A673 (cell line): Measurements from ENCODE around the gene SLC3A2.

Source experiments
- EZH2 ChIP-seq: fragments of 200-600 bp; sonication (generic); IDR thresholded peaks from 2 replicates; pipeline ENCODE4 v1.6.1; 2017; ENCODE audit warnings: borderline replicate concordance, low read depth, mild to moderate bottlenecking, mixed read lengths, antibody characterized with exemption, low read length; ENCODE audit not compliant: poor library complexity, severe bottlenecking
- TF ChIP-seq, protein P1 (sequence below): fragments of 300-800, 200-600 bp; sonication (generic); conservative IDR thresholded peaks from 2 replicates; pipeline ENCODE4 v1.5.1; 2017; ENCODE audit warnings: low read depth, mild to moderate bottlenecking, antibody characterized with exemption, low read length, moderate library complexity, mixed read lengths

DNA sequence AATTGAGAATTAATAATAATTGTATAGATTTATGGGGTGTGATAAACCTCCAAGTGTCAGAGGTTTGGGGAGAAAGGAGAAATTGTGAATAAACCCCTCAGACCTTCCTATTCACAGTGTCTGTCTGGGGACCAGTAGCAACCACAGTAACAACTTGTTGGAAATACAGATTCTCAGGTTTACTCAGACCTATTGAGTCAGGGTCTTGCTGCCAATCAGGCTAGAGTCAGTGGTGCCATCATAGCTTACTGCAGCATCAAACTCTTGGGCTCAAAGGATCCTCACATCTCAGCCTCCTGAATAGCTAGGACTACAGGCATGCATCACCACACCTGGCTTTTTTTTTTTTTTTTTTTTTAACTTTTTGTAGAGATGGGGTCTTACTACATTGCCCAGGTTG lies 17.3 kb downstream of the SLC3A2 start:
- TF ChIP-seq, protein P1, sequence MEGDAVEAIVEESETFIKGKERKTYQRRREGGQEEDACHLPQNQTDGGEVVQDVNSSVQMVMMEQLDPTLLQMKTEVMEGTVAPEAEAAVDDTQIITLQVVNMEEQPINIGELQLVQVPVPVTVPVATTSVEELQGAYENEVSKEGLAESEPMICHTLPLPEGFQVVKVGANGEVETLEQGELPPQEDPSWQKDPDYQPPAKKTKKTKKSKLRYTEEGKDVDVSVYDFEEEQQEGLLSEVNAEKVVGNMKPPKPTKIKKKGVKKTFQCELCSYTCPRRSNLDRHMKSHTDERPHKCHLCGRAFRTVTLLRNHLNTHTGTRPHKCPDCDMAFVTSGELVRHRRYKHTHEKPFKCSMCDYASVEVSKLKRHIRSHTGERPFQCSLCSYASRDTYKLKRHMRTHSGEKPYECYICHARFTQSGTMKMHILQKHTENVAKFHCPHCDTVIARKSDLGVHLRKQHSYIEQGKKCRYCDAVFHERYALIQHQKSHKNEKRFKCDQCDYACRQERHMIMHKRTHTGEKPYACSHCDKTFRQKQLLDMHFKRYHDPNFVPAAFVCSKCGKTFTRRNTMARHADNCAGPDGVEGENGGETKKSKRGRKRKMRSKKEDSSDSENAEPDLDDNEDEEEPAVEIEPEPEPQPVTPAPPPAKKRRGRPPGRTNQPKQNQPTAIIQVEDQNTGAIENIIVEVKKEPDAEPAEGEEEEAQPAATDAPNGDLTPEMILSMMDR, result no peak
- TF ChIP-seq EZH2, result no peak
